ENCODE data around the gene DPP7.
"Not testable (repeated sequence)": the region's sequence is repeated elsewhere in the genome, so short reads cannot be mapped to it uniquely, and the experiment has no call there.

Gene DPP7

GRCh38 chr9:137130176-137130755, 15.7 kb upstream of the DPP7 start:
- H3K4me3 ChIP-seq (ENCODE audit: low read depth, low read length): peak overlapping the region; percentile 81

- H3K4me3 ChIP-seq (ENCODE audit: low read depth, low read length): peak overlapping the region; percentile 81
Observed at GRCh38 chr9:137129456-137130175, 15.1 kb upstream of the DPP7 start.

GRCh38 chr9:137128862-137129455, 14.4 kb upstream of the DPP7 start:
- peak overlapping the region; percentile 81 for H3K4me3 ChIP-seq (ENCODE audit: low read depth, low read length)

- peak overlapping the region; percentile 4 for H3K4me3 ChIP-seq (ENCODE audit: low read depth, low read length)
Observed at GRCh38 chr9:137128158-137128861, 13.8 kb upstream of the DPP7 start.

GRCh38 chr9:137127301-137128157, 13.0 kb upstream of the DPP7 start:
- H3K4me3 ChIP-seq (ENCODE audit: low read depth, low read length): no peak overlapping the region

GRCh38 chr9:137126786-137127185, 12.3 kb upstream of the DPP7 start:
- H3K4me3 ChIP-seq (ENCODE audit: low read depth, low read length): no peak overlapping the region

- not testable (repeated sequence) for H3K4me3 ChIP-seq (ENCODE audit: low read depth, low read length)
Observed at GRCh38 chr9:137123952-137124462, 9.5 kb upstream of the DPP7 start.

GRCh38 chr9:137123468-137123837, 8.9 kb upstream of the DPP7 start:
- no peak overlapping the region for H3K4me3 ChIP-seq (ENCODE audit: low read depth, low read length)

GRCh38 chr9:137122796-137123467, 8.4 kb upstream of the DPP7 start:
- H3K4me3 ChIP-seq (ENCODE audit: low read depth, low read length): not testable (repeated sequence)

- H3K4me3 ChIP-seq (ENCODE audit: low read depth, low read length): not testable (repeated sequence)
Observed at GRCh38 chr9:137121927-137122795, 7.6 kb upstream of the DPP7 start.

- H3K4me3 ChIP-seq (ENCODE audit: low read depth, low read length): not testable (repeated sequence)
Observed at GRCh38 chr9:137118092-137118603, 3.6 kb upstream of the DPP7 start.

GRCh38 chr9:137117269-137117731, 2.8 kb upstream of the DPP7 start:
- no peak overlapping the region for H3K4me3 ChIP-seq (ENCODE audit: low read depth, low read length)

- no peak overlapping the region for H3K4me3 ChIP-seq (ENCODE audit: low read depth, low read length)
Observed at GRCh38 chr9:137116728-137117127, 2.2 kb upstream of the DPP7 start.

- no peak overlapping the region for H3K4me3 ChIP-seq (ENCODE audit: low read depth, low read length)
Observed at GRCh38 chr9:137116027-137116507, 1.5 kb upstream of the DPP7 start.

- H3K4me3 ChIP-seq (ENCODE audit: low read depth, low read length): no peak overlapping the region
Observed at GRCh38 chr9:137115394-137116026, 977 bp upstream of the DPP7 start.

GRCh38 chr9:137114220-137114612, 317 bp downstream of the DPP7 start:
- no peak overlapping the region for H3K4me3 ChIP-seq (ENCODE audit: low read depth, low read length)

GRCh38 chr9:137113385-137114159, 961 bp downstream of the DPP7 start:
- H3K4me3 ChIP-seq (ENCODE audit: low read depth, low read length): no peak overlapping the region

All from iPS-11a (cell line).